Smooth muscle cell (in vitro differentiated cells): ENCODE results near the gene PDXP. TPM values are rescaled to one million over a fixed set of nuclear protein-coding genes. Genes with fewer than 3 reads are reported as not detected.

Experiments used
- DNase-seq: peaks from one replicate; lab custom pipeline; 2025; ENCODE audit not compliant: unreplicated experiment; lab: John Stamatoyannopoulos, UW
- H2AFZ ChIP-seq: fragments of 200-600 bp; sonication (generic); 2 replicates; pipeline ENCODE4 v1.6.0; 2016; ENCODE audit warnings: antibody characterized with exemption, low read depth, mild to moderate bottlenecking
- H3F3A ChIP-seq: fragments of 200-600 bp; sonication (generic); 2 replicates; pipeline ENCODE4 v1.6.0; 2017; ENCODE audit warnings: antibody characterized with exemption, low read depth
- H3K27ac ChIP-seq: fragments of 200-600 bp; sonication (generic); 2 replicates; pipeline ENCODE4 v1.5.1; 2016; ENCODE audit warnings: low read depth, mild to moderate bottlenecking
- H3K27me3 ChIP-seq: fragments of 200-600 bp; sonication (generic); 2 replicates; pipeline ENCODE4 v1.6.1; 2016; ENCODE audit warnings: low read depth, mild to moderate bottlenecking
- H3K36me3 ChIP-seq: fragments of 200-600 bp; sonication (generic); 2 replicates; pipeline ENCODE4 v1.5.1; 2016; ENCODE audit warnings: low read depth
- H3K4me1 ChIP-seq: fragments of 200-600 bp; sonication (generic); 2 replicates; pipeline ENCODE4 v1.5.1; 2016; ENCODE audit warnings: low read depth
- H3K4me2 ChIP-seq: fragments of 200-600 bp; sonication (generic); 2 replicates; pipeline ENCODE4 v1.6.0; 2016; ENCODE audit warnings: mild to moderate bottlenecking
- H3K4me3 ChIP-seq: fragments of 200-600 bp; sonication (generic); 2 replicates; pipeline ENCODE4 v1.5.1; 2016; ENCODE audit warnings: mild to moderate bottlenecking
- H3K79me2 ChIP-seq: fragments of 200-600 bp; sonication (generic); 2 replicates; pipeline ENCODE4 v1.6.0; 2016; ENCODE audit warnings: low read depth, mild to moderate bottlenecking
- H3K9ac ChIP-seq: fragments of 200-600 bp; sonication (generic); 2 replicates; pipeline ENCODE4 v1.6.0; 2016; ENCODE audit warnings: low read depth
- H3K9me3 ChIP-seq: fragments of 200-600 bp; sonication (generic); replicated peaks from 2 replicates; pipeline ENCODE4 v1.5.1; 2016; ENCODE audit warnings: low read depth
- H4K20me1 ChIP-seq: fragments of 200-600 bp; sonication (generic); 2 replicates; pipeline ENCODE4 v1.6.0; 2016; ENCODE audit warnings: low read depth
- CTCF ChIP-seq: fragments of 200-600 bp; sonication (generic); IDR thresholded peaks from 2 replicates; pipeline ENCODE4 v1.5.1; 2017; ENCODE audit warnings: borderline replicate concordance, mild to moderate bottlenecking, antibody characterized with exemption; ENCODE audit not compliant: insufficient read depth, poor library complexity, severe bottlenecking
- WGBS: methylation state at CpG from one replicate; pipeline ENCODE4 v1.1.7; 2016; ENCODE audit warnings: low lambda C conversion rate; 5-methylcytosine and 5-hydroxymethylcytosine counted together
- polyA plus RNA-seq: library from polyadenylated mRNA; unstranded; fragments of >200 nt; fragmentation: Nextera tagmentation; extraction: Ambion mirVana; gene quantifications from 2 replicates; pipeline ENCODE4 v1.2.1, GENCODE V29; 2016
- total RNA-seq: library from RNA; depleted of rRNA; stranded (reverse); fragments of >200 nt; gene quantifications from 2 replicates; pipeline ENCODE4 v1.2.3, GENCODE V29; 2014

Gene PDXP
- total and polyA plus RNA-seq, 2 experiments from 2014 or later = 16.5 to 20.7 TPM

- Histone ChIP-seq H3K27me3 (no peaks in the 10 kb centered on the region), H4K20me1 (no peaks in the 10 kb centered on the region), H2AFZ (no peak overlapping the region), H3K79me2 (peaks cover 28% of the 10 kb centered on the region), H3F3A (peaks cover 2% of the 10 kb centered on the region), H3K4me1 (peaks cover 8% of the 10 kb centered on the region), H3K27ac (no peak overlapping the region), H3K36me3 (no peaks in the 10 kb centered on the region), H3K9me3 (no peaks in the 10 kb centered on the region), H3K4me3 (no peak overlapping the region), H3K4me2 (no peak overlapping the region), H3K9ac (no peak overlapping the region)
- WGBS = 95% methylated on average over 15 of the region's 15 CpGs
- DNase-seq = no peak
- no peak for TF ChIP-seq CTCF
These were observed 47.9 kb upstream of the PDXP start for GRCh38 chr22:37610480-37611129.

- Histone ChIP-seq H3K4me2 (no peak overlapping the region), H3K4me3 (no peak overlapping the region), H3K79me2 (peaks cover 28% of the 10 kb centered on the region), H2AFZ (no peak overlapping the region), H3K27ac (no peak overlapping the region), H3K36me3 (no peaks in the 10 kb centered on the region), H4K20me1 (no peaks in the 10 kb centered on the region), H3K4me1 (peaks cover 8% of the 10 kb centered on the region), H3F3A (peaks cover 2% of the 10 kb centered on the region), H3K9me3 (no peaks in the 10 kb centered on the region), H3K9ac (no peak overlapping the region), H3K27me3 (no peaks in the 10 kb centered on the region)
- TF ChIP-seq CTCF = no peak
- 85% methylated on average over 6 of the region's 6 CpGs for WGBS
- DNase-seq = no peak
These were observed 47.3 kb upstream of the PDXP start for GRCh38 chr22:37611207-37611606.

- H3K4me2 ChIP-seq = no peak overlapping the region
- H3K79me2 ChIP-seq = peaks cover 4% of the 10 kb centered on the region
- DNase-seq = no peak
- H3K4me1 ChIP-seq = no peaks in the 10 kb centered on the region
- no peaks in the 10 kb centered on the region for H3K36me3 ChIP-seq
- 97% methylated on average over 27 of the region's 27 CpGs for WGBS
- no peak overlapping the region for H3K27ac ChIP-seq
- no peak overlapping the region for H2AFZ ChIP-seq
- no peaks in the 10 kb centered on the region for H3F3A ChIP-seq
- H3K27me3 ChIP-seq = no peaks in the 10 kb centered on the region
- H3K4me3 ChIP-seq = no peak overlapping the region
- TF ChIP-seq CTCF = no peak
- H4K20me1 ChIP-seq = no peaks in the 10 kb centered on the region
- no peaks in the 10 kb centered on the region for H3K9me3 ChIP-seq
- H3K9ac ChIP-seq = no peak overlapping the region
These were observed 42.1 kb upstream of the PDXP start for GRCh38 chr22:37616201-37617083.

DNA sequence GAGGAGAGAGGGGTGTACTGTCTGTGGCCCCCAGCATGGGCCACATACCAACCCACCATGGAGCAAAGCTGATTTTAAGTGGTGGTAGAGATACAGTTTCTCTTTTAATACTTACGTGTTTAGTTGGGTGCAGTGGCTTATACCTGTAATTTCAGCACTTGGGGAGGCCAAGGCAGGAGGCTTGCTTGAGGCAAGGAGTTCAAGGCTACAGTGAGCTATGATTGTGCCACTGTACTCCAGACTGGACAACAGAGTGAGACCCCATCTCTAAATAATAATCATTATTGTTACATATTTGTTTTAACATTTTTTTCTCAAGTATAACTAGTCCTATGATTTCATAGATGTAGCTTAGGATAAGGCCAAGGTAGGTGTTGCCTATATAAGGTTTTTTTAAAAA, 41.1 kb upstream of the PDXP start:
- H3K4me1 ChIP-seq = no peaks in the 10 kb centered on the region
- H3K27ac ChIP-seq = no peak overlapping the region
- no peaks in the 10 kb centered on the region for H3F3A ChIP-seq
- 100% methylated on average over 1 of the region's 1 CpG for WGBS
- H3K27me3 ChIP-seq = no peaks in the 10 kb centered on the region
- H3K9ac ChIP-seq = no peak overlapping the region
- no peaks in the 10 kb centered on the region for H3K9me3 ChIP-seq
- TF ChIP-seq CTCF = no peak
- no peak overlapping the region for H2AFZ ChIP-seq
- no peaks in the 10 kb centered on the region for H4K20me1 ChIP-seq
- no peak for DNase-seq
- H3K36me3 ChIP-seq = no peaks in the 10 kb centered on the region
- no peak overlapping the region for H3K4me2 ChIP-seq
- H3K79me2 ChIP-seq = no peaks in the 10 kb centered on the region
- H3K4me3 ChIP-seq = no peak overlapping the region
